ENCODE measurements around the gene DARS1.

GRCh38 chr2:136021976-136022375 lies 36.5 kb upstream of the DARS1 start:
- TF ChIP-seq CTCF (IDR thresholded peaks at IDR 0.05) (no peak), POLR2A (IDR thresholded peaks at IDR 0.05) (no peak), POLR2AphosphoS5 (IDR thresholded peaks at IDR 0.05) (no peak)

Data from breast epithelium (tissue), 3 donors.